ENCODE data around the gene PRKN.

Gene PRKN

GRCh38 chr6:161549977-161550655 is 1177.5 kb downstream of the PRKN start:
- no peak for DNase-seq

GRCh38 chr6:161548713-161549296 is 1178.8 kb downstream of the PRKN start:
- DNase-seq = no peak

DNA sequence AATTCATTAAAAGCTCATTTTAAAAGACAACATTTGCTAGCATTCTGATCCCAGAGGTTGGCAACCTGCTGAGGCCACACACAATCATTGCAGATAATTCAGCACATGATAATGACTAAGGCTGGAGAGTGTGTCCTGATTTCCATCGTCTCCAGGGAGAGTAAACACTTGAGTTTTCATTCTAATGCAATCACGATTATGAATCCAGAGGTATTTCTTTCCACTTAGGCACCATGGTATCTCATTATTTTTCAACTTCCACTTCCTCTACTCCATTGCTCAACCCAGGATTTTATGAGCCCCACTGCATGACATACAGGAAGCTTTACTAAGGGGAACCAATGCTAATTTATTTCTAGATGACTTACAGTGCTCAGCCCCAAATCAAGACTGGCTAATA is 1179.9 kb downstream of the PRKN start:
- no peak for DNase-seq

- no peak for DNase-seq
Observed at GRCh38 chr6:161546632-161547031, 1180.9 kb downstream of the PRKN start.

- DNase-seq = no peak
Observed at GRCh38 chr6:161545741-161546140, 1181.8 kb downstream of the PRKN start.

GRCh38 chr6:161544801-161545480 is 1182.6 kb downstream of the PRKN start:
- DNase-seq = no peak

DNA sequence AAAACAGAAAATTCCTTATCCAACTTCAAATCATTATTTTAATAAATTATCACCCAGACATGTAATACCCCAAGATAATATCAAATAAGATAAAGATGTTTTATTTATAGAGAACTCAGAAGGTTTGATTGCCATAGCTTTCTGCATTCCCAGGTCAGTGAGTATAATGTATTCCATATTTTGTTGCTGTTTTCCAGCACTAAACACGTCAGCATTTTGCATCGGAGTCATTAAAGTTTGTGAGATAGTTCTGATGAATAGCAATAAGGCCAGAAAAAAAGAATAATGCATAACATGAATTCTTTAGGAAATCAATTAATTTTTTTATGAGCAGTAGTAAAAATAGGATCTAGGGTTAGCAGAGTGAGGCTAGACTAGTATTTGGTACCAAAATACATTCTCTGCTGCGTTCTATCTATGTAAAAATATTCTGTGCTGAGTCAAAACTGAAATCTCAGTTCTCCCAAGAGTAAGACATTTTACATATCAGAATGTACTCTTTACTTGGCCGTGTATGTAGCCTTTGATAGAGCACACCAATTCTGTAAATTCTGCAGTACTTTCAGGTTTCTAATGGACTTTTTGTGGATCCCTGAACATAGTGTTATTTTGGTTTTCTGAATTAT is 1183.8 kb downstream of the PRKN start:
- DNase-seq = no peak

DNA sequence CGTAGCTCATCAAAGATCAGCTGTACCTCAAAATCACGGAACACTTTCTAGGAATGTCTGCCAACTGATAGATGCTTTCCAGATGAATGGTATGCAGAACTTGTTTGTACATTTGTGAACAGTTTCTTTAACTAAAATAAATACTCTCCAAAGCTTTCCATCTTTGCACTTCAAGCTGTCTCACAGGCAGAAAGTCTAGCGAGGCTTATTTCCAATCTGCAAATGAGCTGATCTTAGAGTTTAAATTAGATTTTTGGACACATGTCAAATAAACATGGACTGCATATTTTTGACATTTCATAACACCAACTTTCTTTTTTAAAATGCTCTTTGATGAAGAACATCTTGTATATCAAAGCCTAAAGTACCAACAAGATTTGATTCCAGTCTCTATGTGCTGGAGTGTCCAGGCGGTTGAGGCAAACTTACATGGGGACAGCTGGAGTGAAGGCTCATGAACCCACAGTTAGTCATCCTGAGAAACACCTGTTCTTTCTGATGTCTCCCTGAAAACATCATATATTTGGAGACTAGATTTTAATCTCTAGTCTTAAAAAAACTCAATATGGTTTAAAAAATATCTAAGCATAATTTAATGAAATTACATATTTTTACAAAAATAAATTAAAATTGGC is 1185.1 kb downstream of the PRKN start:
- DNase-seq = no peak

DNA sequence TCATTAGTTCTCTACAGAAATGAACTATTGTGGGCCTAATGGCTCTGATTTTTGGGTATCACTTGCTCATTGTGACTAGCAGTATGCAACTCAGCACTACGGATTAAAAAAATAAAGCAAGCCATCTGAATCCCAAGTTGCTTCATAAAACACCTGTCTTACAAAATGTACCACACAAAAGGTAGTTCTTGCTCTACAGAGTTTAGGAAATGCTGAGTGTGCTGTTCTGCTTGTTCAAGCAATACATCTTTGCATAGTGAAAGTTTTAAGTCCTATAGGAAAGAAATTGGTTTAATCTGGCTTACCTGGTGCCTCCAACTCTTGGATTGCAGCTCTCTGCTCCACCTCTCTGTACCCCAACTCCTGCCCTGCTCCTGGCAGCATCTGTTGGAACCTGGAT is 1187.0 kb downstream of the PRKN start:
- DNase-seq = no peak

DNA sequence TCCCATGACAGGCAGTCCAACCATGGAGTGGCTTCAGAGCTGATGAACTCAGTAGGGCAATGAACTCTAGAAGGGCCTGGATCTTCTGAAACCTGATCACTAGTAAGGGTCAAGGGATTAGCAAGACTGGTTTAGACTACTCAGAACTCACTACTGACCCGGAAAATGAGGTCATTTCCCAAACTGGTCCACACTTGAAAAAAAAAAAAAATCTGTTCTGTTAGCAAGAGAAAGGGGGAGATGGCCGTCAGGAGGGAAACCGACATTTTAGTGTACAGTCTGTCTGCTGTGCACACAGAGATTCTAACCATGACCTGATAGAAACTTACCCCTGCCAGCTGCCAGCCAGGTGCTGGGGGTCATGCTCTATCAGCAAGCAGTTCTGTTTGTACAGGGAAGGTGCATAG is 1191.3 kb downstream of the PRKN start:
- no peak for DNase-seq

GRCh38 chr6:161534264-161534873 is 1193.2 kb downstream of the PRKN start:
- no peak for DNase-seq

GRCh38 chr6:161533266-161533665 is 1194.3 kb downstream of the PRKN start:
- no peak for DNase-seq

DNA sequence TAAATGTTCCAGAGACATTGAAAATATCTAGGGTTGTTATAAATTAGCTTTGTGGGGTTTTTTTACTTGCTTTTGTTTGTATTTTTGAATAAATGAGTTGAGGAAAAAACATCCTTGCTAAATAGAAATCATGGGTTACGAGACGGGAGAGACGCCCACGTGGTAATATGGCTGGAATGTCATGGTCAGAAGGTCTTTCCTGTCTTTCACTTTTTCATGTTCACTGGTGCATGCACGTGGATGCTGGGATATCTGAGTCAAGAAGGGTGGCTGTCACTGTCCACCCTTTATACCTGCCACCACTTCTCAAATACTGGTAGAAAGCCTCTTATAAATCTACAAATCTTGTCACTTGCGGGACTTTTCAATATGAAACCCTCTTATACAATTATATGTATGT is 1195.0 kb downstream of the PRKN start:
- DNase-seq = no peak

- no peak for DNase-seq
Observed at GRCh38 chr6:161526794-161527193, 1200.8 kb downstream of the PRKN start.

GRCh38 chr6:161523362-161523761 is 1204.2 kb downstream of the PRKN start:
- DNase-seq = no peak

GRCh38 chr6:161522276-161522675 is 1205.3 kb downstream of the PRKN start:
- DNase-seq = no peak

GRCh38 chr6:161511447-161512095 is 1216.0 kb downstream of the PRKN start:
- DNase-seq = no peak

DNA sequence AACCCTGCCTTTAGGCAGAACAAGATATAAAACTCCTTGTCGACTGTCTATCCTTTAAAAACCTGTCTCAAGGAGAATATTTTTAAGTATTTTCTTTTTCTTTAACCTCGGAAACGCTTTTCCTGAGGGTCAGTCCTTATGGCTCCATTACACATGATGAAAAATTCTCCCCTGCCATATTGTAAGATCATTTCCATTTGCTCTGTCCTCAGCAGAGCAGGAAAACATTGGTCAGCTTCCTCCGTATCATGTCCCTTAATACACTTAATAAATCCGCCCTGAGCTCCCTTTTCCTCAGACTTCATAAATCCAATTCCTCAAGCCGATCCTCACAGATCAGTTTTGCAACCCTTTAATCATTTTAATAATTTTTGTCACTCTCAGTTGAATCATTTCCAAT is 1219.2 kb downstream of the PRKN start:
- DNase-seq = no peak

- no peak for DNase-seq
Observed at GRCh38 chr6:161507375-161507774, 1220.2 kb downstream of the PRKN start.

GRCh38 chr6:161503570-161503969 is 1224.0 kb downstream of the PRKN start:
- no peak for DNase-seq

DNA sequence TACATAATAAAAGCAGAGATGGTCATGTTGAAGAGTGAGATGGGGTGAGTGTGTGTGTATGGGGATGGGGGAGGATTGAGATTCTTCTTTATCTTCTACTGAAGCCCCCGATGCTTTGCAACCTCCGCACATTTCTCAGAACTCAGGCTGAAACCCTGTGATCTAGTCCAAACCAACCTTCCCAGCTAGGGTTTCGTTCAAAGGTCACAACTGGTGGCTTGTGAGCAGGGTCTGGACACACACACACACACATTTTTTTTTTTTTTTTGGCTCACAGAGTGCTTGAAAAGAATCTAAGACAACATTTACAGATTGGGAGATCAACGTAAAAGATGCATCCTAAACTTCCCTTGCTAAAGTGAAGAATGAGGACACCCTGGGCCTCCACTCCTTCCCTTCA is 1228.7 kb downstream of the PRKN start:
- DNase-seq = no peak

- DNase-seq = peak; percentile 67
Observed at GRCh38 chr6:161498359-161498758, 1229.2 kb downstream of the PRKN start.

- no peak for DNase-seq
Observed at GRCh38 chr6:161496941-161497340, 1230.6 kb downstream of the PRKN start.
